Measurements from ENCODE around the gene GTPBP2.
"Not testable (repeated sequence)": the region's sequence is repeated elsewhere in the genome, so short reads cannot be mapped to it uniquely, and the experiment has no call there.

Gene GTPBP2

DNA sequence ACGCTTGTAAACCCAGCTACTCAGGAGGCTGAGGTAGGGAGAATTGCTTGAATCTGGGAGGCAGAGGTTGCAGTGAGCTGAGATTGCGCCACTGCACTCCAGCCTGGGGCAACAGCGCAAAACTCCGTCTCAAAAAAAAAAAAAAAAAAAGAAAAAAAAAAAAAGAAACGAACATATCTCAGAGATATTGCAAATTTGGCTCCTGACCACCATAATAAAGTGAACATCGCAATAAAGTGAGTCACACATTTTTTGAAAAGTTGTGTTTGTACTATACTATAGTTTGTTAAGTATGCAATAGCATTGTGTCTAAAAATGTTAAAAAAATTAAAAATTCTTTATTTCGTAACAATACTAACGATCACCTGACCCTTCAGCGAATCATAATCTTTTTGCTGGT is 29.1 kb upstream of the GTPBP2 start:
- no peak for DNase-seq (ENCODE audit: low read depth)

DNA sequence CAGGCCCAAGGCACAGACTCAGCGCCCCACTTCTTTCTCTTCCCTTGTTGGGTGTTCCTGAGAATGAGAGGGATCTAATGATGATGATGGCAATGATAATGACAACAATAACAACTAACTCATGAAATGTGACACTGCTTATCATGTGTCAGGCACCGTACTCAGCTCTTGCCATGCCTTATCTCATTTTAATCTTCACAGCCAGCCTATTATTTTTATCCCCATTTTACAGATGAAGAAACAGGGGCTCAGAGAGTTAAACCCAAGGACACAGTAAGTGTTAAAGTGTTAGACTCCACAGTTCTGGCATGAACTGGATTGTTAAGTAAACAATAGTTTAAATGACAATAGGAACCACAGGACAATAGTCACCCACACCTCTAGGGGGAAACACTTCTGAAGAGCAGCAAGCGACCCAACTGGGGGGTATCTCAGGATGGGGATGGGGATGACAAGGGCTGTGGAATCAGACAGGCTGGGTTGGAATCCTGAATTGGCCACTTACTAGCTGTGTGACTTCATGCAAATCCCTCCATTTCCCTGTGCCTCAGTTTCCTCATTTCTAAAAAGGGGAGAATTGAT is 28.2 kb upstream of the GTPBP2 start:
- no peak for DNase-seq (ENCODE audit: low read depth)

DNA sequence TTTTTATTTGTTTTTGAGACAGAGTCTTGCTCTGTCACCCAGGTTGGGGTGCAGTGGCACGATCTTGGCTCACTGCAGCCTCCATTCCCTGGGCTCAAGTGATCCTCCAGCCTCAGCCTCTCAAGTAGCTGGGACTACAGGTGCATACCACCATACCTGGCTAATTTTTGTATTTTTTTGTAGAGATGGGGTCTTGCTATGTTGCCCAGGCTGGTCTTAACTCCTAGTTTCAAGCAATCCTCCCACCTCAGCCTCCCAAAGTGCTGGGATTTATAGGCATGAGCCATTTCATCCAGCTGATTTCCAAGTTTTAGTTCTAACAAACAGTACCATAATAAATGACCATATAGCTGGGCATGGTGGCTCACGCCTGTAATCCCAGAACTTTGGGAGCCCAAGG is 23.8 kb upstream of the GTPBP2 start:
- not testable (repeated sequence) for DNase-seq (ENCODE audit: low read depth)

DNA sequence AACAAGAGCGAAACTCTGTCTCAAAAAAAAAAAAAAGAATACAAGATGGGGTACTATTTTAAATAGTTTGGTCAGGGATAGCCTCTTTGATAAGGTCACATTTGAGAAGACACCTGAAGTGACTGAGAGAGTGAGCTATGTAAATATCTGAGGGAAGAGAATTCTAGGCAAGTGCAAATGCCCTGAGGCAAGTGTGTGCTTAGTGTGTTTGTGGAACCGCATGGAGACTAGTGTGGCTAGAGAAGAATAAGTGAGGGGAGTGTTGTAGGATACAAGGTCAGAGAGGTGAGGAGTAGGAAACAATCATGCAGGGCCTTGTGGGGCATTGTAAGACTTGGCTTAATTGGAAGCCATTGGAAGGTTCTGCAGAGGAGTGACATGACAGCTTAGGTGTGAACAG is 19.2 kb upstream of the GTPBP2 start:
- DNase-seq (ENCODE audit: low read depth): no peak

DNA sequence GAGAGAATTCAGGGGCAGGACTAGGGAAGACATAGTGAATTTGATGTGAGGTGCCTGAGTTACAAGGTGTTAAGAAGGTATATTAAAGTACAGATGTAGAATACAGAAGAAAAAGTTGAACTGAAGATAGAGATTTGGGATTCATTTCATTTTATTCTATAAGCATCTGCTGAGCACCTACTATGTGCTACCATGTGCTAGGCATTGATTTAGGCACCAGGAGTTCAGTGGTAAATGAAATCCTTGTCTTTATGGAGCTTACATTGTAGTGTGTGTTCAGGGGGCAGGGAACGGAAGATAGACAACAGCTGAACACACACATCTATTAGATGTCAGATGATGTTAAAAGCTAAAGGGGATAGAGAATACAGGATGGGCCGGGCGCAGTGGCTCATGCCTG is 18.5 kb upstream of the GTPBP2 start:
- no peak for DNase-seq (ENCODE audit: low read depth)

DNA sequence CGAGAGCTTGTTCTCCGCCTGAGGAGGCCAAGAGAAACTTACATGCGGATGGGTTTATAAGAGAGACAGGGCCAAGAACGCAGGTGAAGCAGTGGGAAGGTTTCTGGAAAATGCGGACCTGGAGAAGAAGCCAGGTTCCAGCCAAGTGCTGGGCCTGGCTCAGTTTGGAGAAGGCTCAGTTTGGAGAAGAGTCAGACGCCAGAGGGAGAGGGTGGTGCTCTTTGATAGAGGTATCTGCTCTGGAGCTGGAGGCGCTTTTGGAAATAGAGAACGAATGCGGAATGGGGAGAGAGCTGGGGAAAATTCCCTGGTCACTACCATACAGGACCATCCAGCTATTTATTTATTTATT is 16.5 kb upstream of the GTPBP2 start:
- DNase-seq (ENCODE audit: low read depth): no peak

DNA sequence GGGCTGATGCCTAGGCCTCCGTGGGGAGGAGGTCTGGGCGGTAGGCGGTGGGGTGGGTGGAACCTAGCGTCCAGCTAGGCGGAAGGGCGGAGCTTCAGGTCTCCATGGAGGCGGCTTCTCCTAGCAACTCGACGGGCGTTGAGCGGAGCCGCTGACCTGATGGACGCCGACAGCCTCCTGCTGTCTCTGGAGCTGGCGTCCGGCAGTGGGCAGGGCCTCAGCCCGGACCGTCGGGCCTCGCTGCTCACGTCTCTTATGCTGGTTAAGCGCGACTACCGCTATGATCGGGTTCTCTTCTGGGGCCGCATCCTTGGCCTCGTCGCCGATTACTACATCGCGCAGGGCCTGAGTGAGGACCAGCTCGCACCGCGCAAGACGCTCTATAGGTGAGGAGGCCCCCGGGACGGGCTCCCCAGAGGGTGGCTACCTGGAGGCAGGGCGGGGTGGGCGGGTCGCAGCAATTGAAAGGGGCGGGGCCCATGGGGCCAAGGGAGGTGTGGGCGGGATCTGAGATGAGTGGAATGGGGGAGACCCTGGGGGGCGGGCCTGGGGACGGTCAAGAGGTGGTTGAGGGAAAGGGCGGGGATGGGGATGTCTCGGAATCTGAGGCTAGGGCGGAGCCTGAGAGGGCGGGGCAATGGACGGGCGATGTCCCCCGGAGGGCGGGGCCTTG is 16.0 kb upstream of the GTPBP2 start, which contains the start of gene RSPH9:
RSPH9 (plus strand) TSS at position 97 of the 673 bp plus-strand sequence; CDS start at position 160, 63 bp downstream.
- no peak for DNase-seq (ENCODE audit: low read depth)

DNA sequence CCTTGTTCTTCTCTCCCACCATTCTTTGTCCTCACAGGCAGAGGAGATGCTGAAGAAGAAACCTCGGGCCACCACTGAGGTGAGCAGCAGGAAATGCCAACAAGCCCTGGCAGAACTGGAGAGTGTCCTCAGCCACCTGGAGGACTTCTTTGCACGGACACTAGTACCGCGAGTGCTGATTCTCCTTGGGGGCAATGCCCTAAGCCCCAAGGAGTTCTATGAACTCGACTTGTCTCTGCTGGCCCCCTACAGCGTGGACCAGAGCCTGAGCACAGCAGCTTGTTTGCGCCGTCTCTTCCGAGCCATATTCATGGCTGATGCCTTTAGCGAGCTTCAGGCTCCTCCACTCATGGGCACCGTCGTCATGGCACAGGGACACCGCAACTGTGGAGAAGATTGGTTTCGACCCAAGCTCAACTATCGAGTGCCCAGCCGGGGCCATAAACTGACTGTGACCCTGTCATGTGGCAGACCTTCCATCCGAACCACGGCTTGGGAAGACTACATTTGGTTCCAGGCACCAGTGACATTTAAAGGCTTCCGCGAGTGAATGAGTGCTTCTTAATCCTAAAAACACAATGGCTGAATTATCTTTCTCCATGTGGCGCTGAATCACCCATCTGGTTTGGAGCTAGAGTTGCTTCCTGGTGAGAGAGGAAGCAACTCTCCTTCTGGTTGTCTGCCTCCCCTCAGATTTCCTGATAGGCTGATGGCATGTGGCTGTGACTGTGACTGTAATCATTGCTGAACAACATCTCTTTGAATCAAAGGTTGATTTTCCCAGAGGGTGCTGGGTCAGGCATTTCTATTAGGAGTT is 11.1 kb upstream of the GTPBP2 start:
- no peak for DNase-seq (ENCODE audit: low read depth)

DNA sequence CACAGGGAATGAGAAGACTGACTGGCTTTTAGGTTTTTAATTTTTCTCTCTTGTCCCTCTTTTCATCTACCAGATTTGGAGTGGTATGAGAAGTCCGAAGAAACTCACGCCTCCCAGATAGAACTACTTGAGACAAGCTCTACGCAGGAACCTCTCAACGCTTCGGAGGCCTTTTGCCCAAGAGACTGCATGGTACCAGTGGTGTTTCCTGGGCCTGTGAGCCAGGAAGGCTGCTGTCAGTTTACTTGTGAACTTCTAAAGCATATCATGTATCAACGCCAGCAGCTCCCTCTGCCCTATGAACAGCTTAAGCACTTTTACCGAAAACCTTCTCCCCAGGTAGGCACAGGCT is 7.2 kb upstream of the GTPBP2 start:
- no peak for DNase-seq (ENCODE audit: low read depth)

DNA sequence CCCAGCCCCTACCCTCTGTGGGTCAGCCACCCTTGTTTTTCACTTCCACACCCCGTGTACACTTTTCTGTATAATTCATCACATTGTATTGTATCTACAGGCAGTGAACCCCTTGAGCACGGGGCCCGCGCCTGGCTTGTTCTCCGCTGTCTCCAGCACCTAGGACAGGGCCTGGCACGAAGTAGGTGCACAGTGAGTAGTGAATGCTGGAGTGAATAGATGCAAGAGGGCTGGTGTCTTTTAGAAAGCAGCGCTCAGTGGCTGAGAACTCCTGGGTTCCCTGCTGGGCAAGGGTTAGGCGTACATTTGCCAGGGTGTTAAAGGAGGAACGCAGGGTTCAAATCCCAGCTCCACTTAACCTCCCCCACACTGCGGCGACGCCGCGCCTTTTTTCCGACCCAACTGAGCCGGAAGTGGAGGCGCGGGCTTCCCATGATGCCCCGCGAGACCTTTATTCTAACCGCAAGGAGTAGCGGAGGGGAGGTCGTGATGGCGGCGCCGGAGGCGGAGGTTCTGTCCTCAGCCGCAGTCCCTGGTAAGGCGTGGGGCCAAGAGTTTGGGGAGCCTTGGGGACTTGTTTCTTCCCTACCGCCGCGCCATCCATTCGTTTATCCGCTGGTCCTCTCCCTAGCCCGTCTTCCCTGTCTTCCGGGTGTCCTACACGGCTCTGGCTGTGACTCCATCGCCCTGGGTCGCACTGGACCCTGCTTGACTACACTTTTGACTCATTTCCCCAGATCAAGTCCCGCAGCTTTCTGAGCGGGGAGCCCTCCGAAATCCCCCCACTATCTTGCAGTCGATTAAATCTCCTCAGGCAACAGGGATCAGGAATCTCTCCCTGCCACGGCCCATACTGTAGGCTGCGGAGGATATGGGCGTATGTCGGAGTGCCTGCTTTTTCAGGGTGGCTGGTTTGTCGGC is 6.6 kb upstream of the GTPBP2 start, which contains the start of gene MAD2L1BP:
MAD2L1BP (plus strand) TSS at position 454 of the 921 bp plus-strand sequence; CDS start at position 490, 36 bp downstream.
- no peak for DNase-seq (ENCODE audit: low read depth)

DNA sequence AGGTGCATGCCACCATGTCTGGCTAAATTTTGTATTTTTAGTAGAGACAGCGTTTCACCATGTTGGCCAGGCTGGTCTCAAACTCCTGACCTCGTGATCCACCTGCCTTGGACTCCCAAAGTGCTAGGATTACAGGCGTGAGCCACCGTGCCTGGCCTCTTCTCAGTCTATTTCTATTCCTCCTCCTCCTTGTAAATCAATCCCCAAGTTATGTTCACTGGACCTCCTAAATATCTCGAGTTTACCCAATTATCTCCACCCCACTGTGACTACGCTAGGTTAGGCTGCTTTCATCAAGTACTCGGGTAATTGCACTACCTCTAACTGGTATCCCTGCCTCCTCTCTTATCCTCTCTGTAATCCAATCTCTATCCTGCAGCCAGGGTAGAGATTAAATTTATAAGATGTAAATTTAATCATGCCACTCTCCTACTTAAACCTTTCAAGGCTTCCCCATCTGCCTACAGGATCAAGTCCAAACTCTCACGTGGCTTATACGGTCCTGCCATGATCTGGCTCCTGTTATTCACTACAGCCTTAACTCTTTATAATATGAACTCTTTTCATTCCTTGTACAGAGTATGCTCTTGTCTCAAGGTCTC is 5.7 kb upstream of the GTPBP2 start:
- no peak for DNase-seq (ENCODE audit: low read depth)

DNA sequence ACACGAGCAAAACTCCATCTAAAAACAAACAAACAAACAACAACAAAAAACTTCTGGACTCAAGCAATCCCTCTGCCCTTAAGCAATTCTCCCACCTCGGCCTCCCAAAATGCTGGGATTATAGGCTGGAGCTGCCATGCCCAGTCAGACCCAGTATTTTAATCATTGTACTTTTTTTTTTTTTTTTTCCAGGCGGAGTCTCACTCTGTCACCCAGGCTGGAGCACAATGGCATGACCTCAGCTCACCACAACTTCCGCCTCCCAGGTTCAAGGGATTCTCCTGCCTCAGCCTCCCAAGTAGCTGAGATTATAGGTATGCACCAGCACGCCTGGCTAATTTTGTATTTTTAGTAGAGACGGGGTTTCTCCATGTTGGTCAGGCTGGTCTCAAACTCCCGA is 3.9 kb upstream of the GTPBP2 start:
- DNase-seq (ENCODE audit: low read depth): not testable (repeated sequence)

DNA sequence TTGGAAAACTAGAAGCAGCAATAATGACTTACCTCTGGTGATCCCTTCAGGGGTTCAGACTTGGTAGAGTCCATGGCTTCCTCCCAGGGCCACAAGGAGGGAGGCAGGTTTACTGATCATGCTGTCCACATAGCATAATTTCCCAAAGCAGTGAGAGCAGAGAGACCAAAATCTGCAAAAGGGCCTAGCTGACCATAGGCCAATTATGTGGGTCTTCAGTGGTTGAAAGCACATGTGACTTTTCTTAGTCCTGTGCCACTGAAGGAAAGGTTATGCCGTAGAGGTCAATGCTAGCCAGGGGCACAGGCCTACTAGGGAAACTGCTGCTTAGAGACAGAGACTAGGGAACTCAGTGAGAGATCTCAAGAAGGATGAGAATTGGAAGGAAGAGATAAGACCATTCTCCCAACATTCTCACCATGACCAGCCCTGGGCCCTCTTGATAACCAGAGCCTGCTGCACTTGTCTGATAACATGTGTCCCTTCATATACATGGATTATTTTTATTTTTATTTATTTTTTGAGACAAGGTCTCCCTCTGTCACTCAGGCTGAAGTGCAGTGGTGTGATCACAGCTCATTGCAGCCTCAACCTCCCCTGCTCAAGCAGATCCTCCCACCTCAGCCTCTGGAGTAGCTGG is 2.0 kb upstream of the GTPBP2 start:
- DNase-seq (ENCODE audit: low read depth): no peak

DNA sequence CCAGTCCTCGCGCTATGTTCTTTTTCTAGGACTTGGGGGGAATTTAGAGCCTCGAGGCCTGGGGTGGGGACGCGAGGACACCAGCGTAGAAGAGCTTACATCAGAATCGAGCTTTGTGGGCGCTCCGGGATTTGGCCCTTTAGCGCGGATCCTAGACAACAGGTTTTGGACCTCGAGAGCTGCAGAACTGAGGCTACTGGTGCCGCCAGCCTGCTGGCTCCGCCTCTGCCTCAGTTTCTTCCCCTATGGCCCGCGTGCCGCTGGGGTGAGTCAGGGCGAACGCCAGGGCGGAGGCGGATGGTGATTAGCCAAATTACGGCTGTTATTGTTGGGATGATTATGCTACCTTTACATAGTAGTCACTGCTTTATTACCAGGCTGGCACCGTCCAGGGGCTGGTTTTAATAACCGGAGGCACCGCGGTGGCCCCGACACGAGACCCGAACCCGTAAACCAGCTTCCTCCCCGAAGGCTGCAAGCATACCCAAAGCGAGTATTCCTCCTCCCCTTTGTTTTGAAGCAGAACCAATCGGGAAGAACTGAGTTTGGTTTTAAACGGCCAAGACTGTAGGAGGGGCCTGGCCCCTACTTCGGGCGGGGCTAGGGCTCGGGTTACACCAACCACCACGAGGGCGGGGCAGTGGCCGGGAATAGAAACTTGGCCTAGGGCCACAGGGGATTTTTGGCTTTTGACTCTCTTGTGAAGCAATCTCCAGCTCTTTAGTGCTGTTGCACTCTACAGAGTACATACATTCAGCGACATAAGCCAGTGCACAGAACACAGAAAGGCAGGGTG is 639 bp upstream of the GTPBP2 start:
- DNase-seq (ENCODE audit: low read depth): peak; percentile 92

DNA sequence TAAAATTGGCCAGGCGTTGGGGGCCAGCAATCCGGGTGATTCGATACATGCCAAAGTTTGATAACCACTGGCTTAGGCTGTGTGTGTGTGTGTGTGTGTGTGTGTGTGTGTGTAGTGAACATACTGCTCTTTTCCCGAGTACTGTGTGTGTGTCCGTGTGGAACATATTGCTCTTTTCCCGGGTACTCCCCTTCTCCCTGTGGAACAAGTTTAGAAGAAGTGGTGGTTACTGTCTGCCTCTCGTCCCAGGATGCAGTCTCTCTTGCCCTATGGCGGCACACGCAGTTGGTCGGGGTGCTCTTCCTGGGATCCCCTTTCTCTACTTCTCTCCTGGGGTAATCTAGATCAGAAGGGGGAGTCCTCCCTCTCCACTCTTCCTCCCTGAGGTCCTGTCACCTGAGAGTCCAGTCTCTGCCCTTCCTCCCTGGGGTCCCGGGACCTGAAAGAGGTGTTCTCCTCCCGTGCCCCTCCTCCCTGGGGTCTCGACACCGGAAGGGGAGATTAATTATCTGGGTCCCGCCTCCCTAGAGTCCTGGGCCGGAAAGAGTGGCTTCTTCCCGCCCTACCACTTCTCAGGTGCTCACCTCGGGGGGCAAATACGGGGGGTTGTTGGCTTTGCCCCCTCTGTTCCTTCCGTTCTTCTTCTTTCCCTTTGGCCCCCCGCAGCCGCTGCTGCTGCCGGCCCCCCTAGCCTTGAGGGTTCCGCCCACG is 516 bp downstream of the GTPBP2 start:
- no peak for DNase-seq (ENCODE audit: low read depth)

DNA sequence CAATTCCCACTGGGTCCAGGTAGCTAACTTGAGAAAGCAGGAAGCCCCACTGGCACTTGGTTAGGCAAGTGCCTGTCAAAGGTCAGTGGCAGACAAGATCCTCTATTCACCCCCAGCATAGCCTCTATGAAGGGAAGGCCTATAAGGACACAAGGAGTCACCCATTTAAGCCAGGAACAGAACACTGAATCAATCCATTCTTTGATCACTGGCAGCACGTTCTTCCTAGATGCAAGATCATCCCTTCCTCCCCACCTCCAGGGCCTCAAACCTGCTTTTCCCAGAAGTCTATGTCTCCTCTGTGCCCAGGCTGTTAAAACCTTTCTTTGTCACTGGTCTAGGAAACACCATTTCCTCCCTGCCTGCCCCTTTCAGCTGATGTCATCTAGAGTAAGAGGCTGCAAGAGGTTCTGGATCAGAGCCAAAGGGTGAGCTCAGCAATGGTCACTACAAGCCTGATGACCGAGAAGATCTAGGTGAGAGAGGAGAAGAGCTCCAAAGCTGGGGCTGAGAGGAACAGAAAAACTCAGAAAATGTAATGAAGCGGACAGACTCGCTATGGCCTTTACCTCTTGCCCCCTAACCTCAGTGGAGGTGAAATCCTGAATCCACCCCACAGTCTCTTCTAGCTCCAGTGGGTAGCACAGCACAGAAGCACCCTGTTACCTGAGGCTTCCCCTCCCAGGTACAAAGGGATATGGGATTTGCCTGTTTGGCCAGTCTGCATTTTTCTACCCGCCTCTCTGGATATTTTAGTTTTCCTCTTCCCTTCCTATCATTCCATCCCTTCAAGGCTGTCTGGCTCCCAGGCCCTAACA is 1.8 kb downstream of the GTPBP2 start:
- peak; percentile 96 for DNase-seq (ENCODE audit: low read depth)

DNA sequence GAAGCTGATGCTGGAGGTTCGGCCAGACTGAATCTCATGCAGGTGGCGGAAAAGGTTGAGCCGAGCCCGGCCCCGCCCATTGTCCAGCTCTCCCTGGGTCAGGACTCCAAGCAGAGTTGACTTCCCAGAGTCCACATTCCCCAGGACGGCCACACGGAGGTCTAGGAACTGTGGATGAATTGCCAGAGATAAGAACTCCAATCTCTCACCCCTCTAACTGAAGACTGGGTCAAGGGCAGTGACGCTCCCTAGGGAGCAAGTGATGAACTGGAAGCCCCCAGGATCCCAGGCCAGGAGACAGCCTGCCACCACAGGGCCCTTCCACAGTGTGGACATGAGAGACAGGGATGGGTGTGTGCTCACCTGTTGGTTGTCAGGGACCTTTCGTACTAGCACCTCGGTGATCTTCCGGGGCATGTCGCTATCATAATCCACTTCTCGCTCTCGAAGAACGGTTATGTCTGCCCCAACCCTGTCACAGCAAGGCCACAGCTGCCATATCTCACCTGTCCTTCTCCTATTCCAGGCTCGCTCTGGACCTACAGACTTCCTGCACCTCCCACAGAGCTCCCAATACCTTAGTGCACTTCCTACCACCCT is 3.6 kb downstream of the GTPBP2 start:
- no peak for DNase-seq (ENCODE audit: low read depth)

DNA sequence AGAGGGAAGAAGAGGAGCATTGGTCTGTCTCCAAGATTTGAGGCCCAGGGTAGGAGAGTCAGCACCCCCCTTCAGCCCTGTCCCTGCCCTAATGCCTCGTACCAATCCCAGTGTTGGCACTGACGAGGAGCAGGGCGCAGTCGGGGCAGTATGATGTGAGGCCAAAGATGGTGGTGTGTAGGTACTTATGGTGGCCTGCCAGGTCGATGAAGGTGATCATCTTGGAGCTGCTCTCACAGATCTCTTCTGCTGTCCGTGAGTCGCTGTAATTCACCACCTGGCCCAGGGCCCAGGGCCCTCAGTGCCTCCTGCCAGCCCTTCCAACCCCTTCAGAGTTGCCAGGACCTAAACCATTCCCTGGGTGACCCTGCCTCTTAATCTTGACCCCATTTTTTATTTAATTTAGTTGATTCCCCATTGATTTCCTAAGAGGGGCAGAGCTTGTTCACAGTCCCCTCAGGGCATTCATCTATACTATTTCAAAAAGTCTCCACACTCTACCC is 4.2 kb downstream of the GTPBP2 start:
- DNase-seq (ENCODE audit: low read depth): no peak
